ENCODE data around the gene SNF8.

The SNF8 gene, protein sequence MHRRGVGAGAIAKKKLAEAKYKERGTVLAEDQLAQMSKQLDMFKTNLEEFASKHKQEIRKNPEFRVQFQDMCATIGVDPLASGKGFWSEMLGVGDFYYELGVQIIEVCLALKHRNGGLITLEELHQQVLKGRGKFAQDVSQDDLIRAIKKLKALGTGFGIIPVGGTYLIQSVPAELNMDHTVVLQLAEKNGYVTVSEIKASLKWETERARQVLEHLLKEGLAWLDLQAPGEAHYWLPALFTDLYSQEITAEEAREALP

GRCh38 chr17:48944515-48945260 is at the start of gene SNF8:
Gene SNF8 (minus strand): TSS chr17:48944842. CDS start chr17:48944734, 108 bp downstream.
- no peak for TF ChIP-seq CTCF (IDR thresholded peaks at IDR 0.05; ENCODE audit: low read length, missing control alignments)
- peak within 1 kb of the TSS; percentile 94 for H3K4me3 ChIP-seq (replicated peaks; ENCODE audit: low read depth, low read length)
- peak; percentile 92 for DNase-seq (ENCODE audit: low read depth)

GRCh38 chr17:48993951-48994350 is 49.3 kb upstream of the SNF8 start:
- no peak for DNase-seq (ENCODE audit: low read depth)
- TF ChIP-seq CTCF (IDR thresholded peaks at IDR 0.05; ENCODE audit: low read length, missing control alignments): no peak
- H3K4me3 ChIP-seq (replicated peaks; ENCODE audit: low read depth, low read length): no peak overlapping the region

DNA sequence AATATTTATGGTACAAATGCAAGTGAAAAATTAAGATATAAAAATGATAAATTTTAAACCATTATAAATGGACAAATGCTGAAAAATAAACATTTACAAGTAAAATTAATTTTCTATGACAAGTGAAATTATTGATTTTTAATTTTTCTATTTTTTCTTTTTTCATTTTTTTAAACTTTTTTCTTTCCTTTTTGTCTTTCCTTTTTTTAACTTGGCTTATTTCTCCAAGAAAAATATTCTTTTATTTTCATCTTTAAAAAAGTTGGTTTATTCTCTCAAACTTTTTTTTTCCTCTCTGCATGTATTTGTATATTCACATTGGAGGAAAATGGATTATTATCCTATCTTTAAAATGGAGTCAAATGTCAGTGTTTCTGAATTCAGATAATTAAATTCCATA is 48.7 kb upstream of the SNF8 start:
- TF ChIP-seq CTCF (IDR thresholded peaks at IDR 0.05; ENCODE audit: low read length, missing control alignments): no peak
- DNase-seq (ENCODE audit: low read depth): no peak
- no peak overlapping the region for H3K4me3 ChIP-seq (replicated peaks; ENCODE audit: low read depth, low read length)

GRCh38 chr17:48992444-48992843 is 47.8 kb upstream of the SNF8 start:
- no peak for TF ChIP-seq CTCF (IDR thresholded peaks at IDR 0.05; ENCODE audit: low read length, missing control alignments)
- DNase-seq (ENCODE audit: low read depth): no peak

DNA sequence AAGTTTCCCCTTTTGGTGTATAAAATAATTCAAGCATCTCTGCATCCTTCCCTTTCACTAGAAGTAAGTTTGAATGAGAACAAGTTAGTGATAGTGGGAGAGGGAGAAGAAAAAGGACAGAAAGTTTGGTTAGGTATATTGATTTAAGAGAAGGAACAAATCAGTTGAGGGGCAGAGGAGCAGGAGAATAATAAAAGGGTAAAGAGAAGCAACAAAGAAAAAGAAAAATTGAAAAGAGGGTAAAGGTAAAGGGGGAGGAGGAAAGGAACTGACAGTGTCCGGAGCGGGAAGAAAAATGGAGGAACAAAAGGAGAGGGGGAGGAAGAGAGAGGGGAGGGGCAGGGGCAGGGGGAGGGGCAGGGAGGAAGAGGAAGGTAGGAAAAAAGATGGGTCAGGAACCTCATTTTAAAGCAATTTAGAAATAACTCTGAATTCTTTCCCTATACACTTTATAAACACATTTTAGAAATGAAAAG is 46.3 kb upstream of the SNF8 start:
- DNase-seq (ENCODE audit: low read depth): no peak
- no peak for TF ChIP-seq CTCF (IDR thresholded peaks at IDR 0.05; ENCODE audit: low read length, missing control alignments)
- no peak overlapping the region for H3K4me3 ChIP-seq (replicated peaks; ENCODE audit: low read depth, low read length)

More at GRCh38 chr17:48992444-48992843, 47.8 kb upstream of the SNF8 start:
- H3K4me3 ChIP-seq (replicated peaks; ENCODE audit: low read depth, low read length): no peak overlapping the region

GRCh38 chr17:48989100-48989499 is 44.5 kb upstream of the SNF8 start:
- DNase-seq (ENCODE audit: low read depth): no peak
- TF ChIP-seq CTCF (IDR thresholded peaks at IDR 0.05; ENCODE audit: low read length, missing control alignments): no peak
- no peak overlapping the region for H3K4me3 ChIP-seq (replicated peaks; ENCODE audit: low read depth, low read length)

Measured in fibroblast of pulmonary artery (primary cell).